ENCODE data around the gene ZCWPW1. TPM values are rescaled to one million over a fixed set of nuclear protein-coding genes. Genes with fewer than 3 reads are reported as not detected.
A peak's percentile ranks its signal among the peaks of the same experiment; 100 is the strongest.

ZCWPW1 gene
- total and polyA plus RNA-seq, 2 of the 8 experiments (the other 6 are each of a cell fraction or from before 2014, with no cell fraction given), result 0.51 to 1.4 TPM

DNA sequence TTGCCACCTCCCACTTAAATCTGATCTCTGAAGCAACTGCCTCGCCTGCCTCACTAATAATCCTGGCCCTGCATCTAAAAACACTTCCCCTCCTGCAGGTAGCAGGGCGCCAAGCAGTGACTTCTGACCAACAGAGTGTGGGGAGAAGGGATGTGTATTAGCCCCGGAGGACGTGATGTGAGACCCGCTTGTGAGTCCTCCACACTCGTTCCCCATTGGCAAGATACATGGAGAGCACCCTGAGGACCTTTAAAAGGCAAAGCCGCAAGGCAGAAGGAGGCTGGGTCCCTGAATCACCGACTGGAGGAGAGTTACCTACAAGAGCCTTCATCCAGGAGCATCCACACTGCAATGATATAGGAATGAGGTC, 61.3 kb downstream of the ZCWPW1 start:
- no peak overlapping the region for H3K56ac ChIP-seq (replicated peaks; ENCODE audit: insufficient read length, low read depth, low read length)
- no peak for DNase-seq (ENCODE audit: low read depth in 1 of 2, low spot score in 2 of 2)
- H4K5ac ChIP-seq (ENCODE audit: insufficient read length, low read depth, low read length), result no peak overlapping the region
- ChIA-PET POLR2A (ENCODE audit: partially characterized antibody) (interaction anchor here (0.7 to 1.1 kb wide), 3 partner anchors 11 to 237 kb away, joined by 3 to 6 read pairs (median 3); no protein-coding TSS in a partner anchor), CTCF (ENCODE audit: partially characterized antibody) (no interaction called here)
- H3K79me2 ChIP-seq (ENCODE audit: control insufficient read depth in 1 of 2, insufficient read depth in 2 of 2, low read length in 2 of 2), result no peaks in the 10 kb centered on the region
- no peak overlapping the region for H2BK5ac ChIP-seq (ENCODE audit: low read depth, low read length)
- no peak overlapping the region for H2BK12ac ChIP-seq (ENCODE audit: low read depth, low read length)
- no peak overlapping the region for H2BK20ac ChIP-seq (ENCODE audit: low read length)
- no peak overlapping the region for H3K27ac ChIP-seq (ENCODE audit: low read depth, low read length)
- no peak overlapping the region for H3K23ac ChIP-seq (ENCODE audit: insufficient read length)
- FAIRE-seq, result no peak
- no peaks in the 10 kb centered on the region for H3K27me3 ChIP-seq (replicated peaks in 1 of 4; ENCODE audit: control insufficient read depth in 3 of 4, extremely low read depth in 1 of 4, insufficient read depth in 3 of 4, low read length in 3 of 4)
- no peaks in the 10 kb centered on the region for H4K20me1 ChIP-seq (replicated peaks in 1 of 2; ENCODE audit: control insufficient read depth in 1 of 2, insufficient read depth in 2 of 2, low read length in 2 of 2)
- H2AK5ac ChIP-seq (ENCODE audit: low read depth, low read length), result no peak overlapping the region
- H3K79me1 ChIP-seq (ENCODE audit: low read depth, low read length), result peaks cover 2% of the 10 kb centered on the region; the same call in 1 of the 2 replicates
- H3K4me3 ChIP-seq (ENCODE audit: extremely low read depth in 1 of 4, insufficient read depth in 2 of 4, low read depth in 3 of 4, low read length in 4 of 4), result no peak overlapping the region
- H3K18ac ChIP-seq (ENCODE audit: extremely low read depth, low read length), result no peak overlapping the region
- no peak overlapping the region for H2BK15ac ChIP-seq (ENCODE audit: low read length)
- WGBS, 2 experiments (ENCODE audit: extremely low coverage in 1 of 2, insufficient coverage in 1 of 2, insufficient read length in 1 of 2, insufficient replicate concordance in 2 of 2, low coverage in 1 of 2, low lambda C conversion rate in 2 of 2, missing lambda C conversion rate in 1 of 2), result 88% methylated on average over 8 of the region's 8 CpGs; no CpG with 5 or more reads in 1 of the 2 experiments
- TF ChIP-seq CHD1 (IDR thresholded peaks at IDR 0.05; ENCODE audit: low read depth, low read length) (no peak), POLR2A (IDR thresholded peaks at IDR 0.05; ENCODE audit: control extremely low read depth in 1 of 2, low read depth in 2 of 2, low read length in 2 of 2) (peak; percentile 64 to 68; a peak in 2 of 3 replicates), TEAD4 (IDR thresholded peaks at IDR 0.05; ENCODE audit: low read depth, low read length) (no peak), TAF1 (IDR thresholded peaks at IDR 0.05; ENCODE audit: low read depth, low read length) (no peak), KDM4A (IDR thresholded peaks at IDR 0.05; ENCODE audit: low read depth, low read length, severe bottlenecking) (no peak), SIX5 (IDR thresholded peaks at IDR 0.05; ENCODE audit: low read depth, low read length) (no peak), CTBP2 (IDR thresholded peaks at IDR 0.05; ENCODE audit: borderline replicate concordance, insufficient read depth, insufficient read length, low read length) (no peak)
- no peaks in the 10 kb centered on the region for H3K9me3 ChIP-seq (ENCODE audit: insufficient read depth in 2 of 2, low read depth in 1 of 2, low read length in 1 of 2)
- H3K36me3 ChIP-seq (ENCODE audit: control insufficient read depth in 2 of 4, insufficient read depth in 4 of 4, low read length in 3 of 4), result peaks cover 2 to 35% (median 8%) of the 10 kb centered on the region in 4 experiments; a peak in 7 of 8 replicates
- no peaks in the 10 kb centered on the region for H3K23me2 ChIP-seq (ENCODE audit: low read depth, low read length)
- no peak overlapping the region for H4K8ac ChIP-seq (ENCODE audit: extremely low read depth, insufficient read depth, low read length)
- no peak overlapping the region for H3K4me2 ChIP-seq (ENCODE audit: insufficient read depth in 1 of 2, low read depth in 2 of 2, low read length in 2 of 2)
- no peak overlapping the region for H4K91ac ChIP-seq (replicated peaks; ENCODE audit: insufficient read length, low read length)
- H3K9ac ChIP-seq (replicated peaks in 1 of 4; ENCODE audit: extremely low read depth in 1 of 4, low read depth in 3 of 4, low read length in 3 of 4), result no peak overlapping the region
- no peak overlapping the region for H3K4ac ChIP-seq (replicated peaks; ENCODE audit: insufficient read length, low read depth, low read length)
- peaks cover 0 to 18% (median 12%) of the 10 kb centered on the region in 4 experiments; a peak in 6 of 7 replicates for H3K4me1 ChIP-seq (replicated peaks in 1 of 4; ENCODE audit: control insufficient read depth in 3 of 4, insufficient read depth in 4 of 4, low read length in 3 of 4)
- no peak overlapping the region for H2BK120ac ChIP-seq (replicated peaks; ENCODE audit: low read depth, low read length)
- H2AFZ ChIP-seq (ENCODE audit: low read length), result no peak overlapping the region
- H3K14ac ChIP-seq (ENCODE audit: insufficient read length), result no peak overlapping the region
